Uterus (tissue), 2 donors: ENCODE results near the gene MEGF10.

ENCODE experiments used
- CTCF ChIP-seq, 4 experiments: fragments of 200-600 bp in 2 of 4; fragments of 450-650 bp in 2 of 4; sonication (generic) in 2 of 4; IDR thresholded peaks; one replicate each; pipeline ENCODE4 v1.5.1; 2016 to 2019; ENCODE audit warnings: antibody characterized with exemption in 4 of 4, mild to moderate bottlenecking in 2 of 4, moderate library complexity in 1 of 4
- POLR2A ChIP-seq, 2 donors: fragments of 450-650 bp; IDR thresholded peaks; one replicate each; pipeline ENCODE4 v1.6.1; 2016; ENCODE audit warnings: antibody characterized with exemption in 2 of 2, mild to moderate bottlenecking in 1 of 2, moderate library complexity in 1 of 2

GRCh38 chr5:127343866-127344265 is 53.3 kb downstream of the MEGF10 start:
- no peak for TF ChIP-seq POLR2A (IDR thresholded peaks at IDR 0.05)
- TF ChIP-seq CTCF (IDR thresholded peaks at IDR 0.05) = no peak
